MM.1S (cell line): ENCODE measurements around the gene NIPSNAP2.

Experiments used
- CTCF ChIP-seq: fragments of 300-600 bp; sonication (generic); IDR thresholded peaks from 2 replicates; pipeline ENCODE4 v1.5.1; 2016; ENCODE audit warnings: antibody characterized with exemption, low read length, mixed read lengths
- EZH2 ChIP-seq: fragments of 300-600 bp; sonication (generic); optimal IDR thresholded peaks from 2 replicates; pipeline ENCODE3; 2017; ENCODE audit warnings: low read depth, mild to moderate bottlenecking, antibody characterized with exemption, low read length, mixed read lengths
- EZH2phosphoT487 ChIP-seq: fragments of 300-600 bp; sonication (generic); IDR thresholded peaks from 2 replicates; pipeline ENCODE4 v1.6.1; 2018; ENCODE audit warnings: antibody characterized with exemption, low read length

GRCh38 chr7:56030340-56030739 lies 66.0 kb downstream of the NIPSNAP2 start:
- TF ChIP-seq EZH2 (no peak), CTCF (no peak), EZH2phosphoT487 (no peak)
